ENCODE data around the gene TMPRSS3. TPM values are rescaled to one million over a fixed set of nuclear protein-coding genes. Genes with fewer than 3 reads are reported as not detected.

TMPRSS3 gene
- total RNA-seq, 1 donor from 2014 or later = not detected

DNA sequence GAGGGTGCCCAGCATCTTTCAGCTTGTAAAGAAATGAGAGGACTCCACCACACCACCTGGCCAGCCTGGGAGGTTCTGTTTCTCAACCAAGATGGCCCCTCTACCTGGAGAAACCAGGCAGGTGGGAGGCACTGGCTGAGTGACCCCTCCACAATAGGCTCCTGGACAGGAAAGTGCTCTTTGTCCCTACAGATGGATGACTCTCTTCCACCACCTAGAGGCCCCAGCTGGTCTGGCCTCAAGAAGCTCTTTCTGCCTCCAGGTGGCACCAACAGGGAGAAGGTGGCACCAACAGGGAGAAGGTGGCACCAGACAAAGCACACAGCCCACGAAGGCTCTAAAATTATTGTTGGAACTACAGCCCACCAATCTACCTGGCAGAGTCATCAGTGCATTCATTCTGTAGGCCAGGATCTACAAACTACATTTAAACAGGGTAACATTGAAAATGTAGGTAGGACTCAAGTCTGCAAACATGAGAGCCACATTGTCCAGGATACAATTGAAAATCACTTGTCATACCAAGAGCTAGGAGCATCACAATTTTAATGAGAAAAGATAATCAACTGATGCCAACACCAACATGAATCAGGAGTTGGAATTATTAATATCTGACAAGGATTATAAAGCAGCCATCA, 14.4 kb downstream of the TMPRSS3 start:
- Mint-ChIP-seq H3K9me3 (peaks cover 12% of the 10 kb centered on the region), H3K27ac (no peak overlapping the region), H3K36me3 (ENCODE audit: low read depth) (peaks cover 2% of the 10 kb centered on the region), H3K4me1 (peaks cover 35% of the 10 kb centered on the region), H3K4me3 (no peak overlapping the region), H3K27me3 (peaks cover 6% of the 10 kb centered on the region)
- intact Hi-C loops (cut with micrococcal nuclease) = no loop called here
- ChIA-PET POLR2A (no interaction called here), CTCF (no interaction called here)
- DNase-seq (no peak), ATAC-seq (ENCODE audit: low read depth) (no peak)
- TF ChIP-seq, protein P1, sequence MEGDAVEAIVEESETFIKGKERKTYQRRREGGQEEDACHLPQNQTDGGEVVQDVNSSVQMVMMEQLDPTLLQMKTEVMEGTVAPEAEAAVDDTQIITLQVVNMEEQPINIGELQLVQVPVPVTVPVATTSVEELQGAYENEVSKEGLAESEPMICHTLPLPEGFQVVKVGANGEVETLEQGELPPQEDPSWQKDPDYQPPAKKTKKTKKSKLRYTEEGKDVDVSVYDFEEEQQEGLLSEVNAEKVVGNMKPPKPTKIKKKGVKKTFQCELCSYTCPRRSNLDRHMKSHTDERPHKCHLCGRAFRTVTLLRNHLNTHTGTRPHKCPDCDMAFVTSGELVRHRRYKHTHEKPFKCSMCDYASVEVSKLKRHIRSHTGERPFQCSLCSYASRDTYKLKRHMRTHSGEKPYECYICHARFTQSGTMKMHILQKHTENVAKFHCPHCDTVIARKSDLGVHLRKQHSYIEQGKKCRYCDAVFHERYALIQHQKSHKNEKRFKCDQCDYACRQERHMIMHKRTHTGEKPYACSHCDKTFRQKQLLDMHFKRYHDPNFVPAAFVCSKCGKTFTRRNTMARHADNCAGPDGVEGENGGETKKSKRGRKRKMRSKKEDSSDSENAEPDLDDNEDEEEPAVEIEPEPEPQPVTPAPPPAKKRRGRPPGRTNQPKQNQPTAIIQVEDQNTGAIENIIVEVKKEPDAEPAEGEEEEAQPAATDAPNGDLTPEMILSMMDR (IDR thresholded peaks at IDR 0.05) = no peak

DNA sequence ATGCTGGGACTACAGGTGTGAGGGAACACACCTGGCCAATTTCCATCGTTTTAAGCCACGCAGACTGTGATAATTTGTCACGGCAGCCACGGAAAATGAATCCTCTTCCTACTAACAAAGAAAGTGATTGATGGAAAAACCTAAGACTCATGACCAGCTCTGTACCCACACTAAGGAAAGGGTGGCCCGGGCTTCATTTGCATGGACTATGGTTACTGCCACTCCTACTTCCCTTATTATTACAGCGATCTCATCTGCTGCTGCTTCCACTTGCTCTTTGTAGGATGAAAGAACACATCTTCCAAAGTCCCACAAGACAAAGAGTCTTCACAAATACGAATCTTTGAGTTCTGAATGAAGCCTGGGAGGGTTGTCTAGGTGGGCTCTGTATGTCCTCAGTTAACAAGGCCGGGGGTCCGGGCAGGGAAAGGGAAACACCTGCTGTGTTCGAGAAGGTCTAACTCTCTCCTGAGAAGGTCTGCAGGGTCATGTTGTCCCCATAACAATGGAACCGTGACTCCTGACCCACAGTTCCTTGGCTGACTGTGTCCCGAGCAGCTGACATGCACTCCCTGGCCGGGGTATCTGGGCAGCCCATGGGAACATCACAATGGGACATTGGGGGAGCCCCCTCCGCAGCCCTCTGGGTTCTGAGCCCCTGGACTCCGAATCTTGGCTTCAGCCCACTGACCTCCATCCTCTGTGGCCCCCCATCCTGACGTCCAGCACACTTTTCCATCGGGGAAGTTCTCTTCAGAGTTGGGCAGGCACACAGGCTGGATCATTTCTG, 16.2 kb downstream of the TMPRSS3 start:
- peaks cover 21% of the 10 kb centered on the region for H3K4me1 Mint-ChIP-seq
- POLR2A ChIA-PET = no interaction called here

DNA sequence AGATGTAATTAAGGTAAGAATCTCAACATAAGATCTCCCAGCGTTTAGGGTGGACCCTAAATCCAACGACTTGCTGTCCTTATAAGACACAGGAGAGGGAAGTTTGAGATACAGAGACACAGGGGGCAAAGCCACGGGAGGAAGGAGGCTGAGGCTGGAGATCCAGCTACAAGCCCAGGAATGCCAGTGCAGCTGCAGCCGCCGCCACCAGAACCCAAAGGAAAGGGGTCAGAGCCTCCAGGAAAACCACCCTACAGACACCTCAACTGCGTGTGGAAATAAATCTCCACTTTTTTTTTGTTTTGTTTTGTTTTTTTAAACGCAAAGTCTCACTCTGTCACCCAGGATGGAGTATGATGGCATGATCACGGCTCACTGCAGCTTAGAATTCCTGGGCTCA, 17.4 kb downstream of the TMPRSS3 start:
- TF ChIP-seq, protein P1 (IDR thresholded peaks at IDR 0.05) = no peak
- ChIA-PET CTCF (no interaction called here), POLR2A (no interaction called here)
- intact Hi-C loops (cut with micrococcal nuclease) = no loop called here
- peaks cover 13% of the 10 kb centered on the region for H3K27me3 Mint-ChIP-seq
- peaks cover 12% of the 10 kb centered on the region for H3K9me3 Mint-ChIP-seq
- DNase-seq = no peak
- H3K4me3 Mint-ChIP-seq = no peak overlapping the region
- no peak for ATAC-seq (ENCODE audit: low read depth)
- no peak overlapping the region for H3K27ac Mint-ChIP-seq
- peaks cover 10% of the 10 kb centered on the region for H3K4me1 Mint-ChIP-seq
- H3K36me3 Mint-ChIP-seq (ENCODE audit: low read depth) = peaks cover 2% of the 10 kb centered on the region

More for the DNA sequence above, 16.2 kb downstream of the TMPRSS3 start:
- intact Hi-C loops (cut with micrococcal nuclease) = no loop called here
- CTCF ChIA-PET = no interaction called here
- Mint-ChIP-seq H3K36me3 (ENCODE audit: low read depth) (peaks cover 2% of the 10 kb centered on the region), H3K27me3 (peaks cover 11% of the 10 kb centered on the region), H3K27ac (no peak overlapping the region), H3K9me3 (peaks cover 12% of the 10 kb centered on the region), H3K4me3 (peak overlapping the region; percentile 64)
- peak; percentile 64 for ATAC-seq (ENCODE audit: low read depth)
- DNase-seq = no peak
- TF ChIP-seq, protein P1 (IDR thresholded peaks at IDR 0.05) = no peak

DNA sequence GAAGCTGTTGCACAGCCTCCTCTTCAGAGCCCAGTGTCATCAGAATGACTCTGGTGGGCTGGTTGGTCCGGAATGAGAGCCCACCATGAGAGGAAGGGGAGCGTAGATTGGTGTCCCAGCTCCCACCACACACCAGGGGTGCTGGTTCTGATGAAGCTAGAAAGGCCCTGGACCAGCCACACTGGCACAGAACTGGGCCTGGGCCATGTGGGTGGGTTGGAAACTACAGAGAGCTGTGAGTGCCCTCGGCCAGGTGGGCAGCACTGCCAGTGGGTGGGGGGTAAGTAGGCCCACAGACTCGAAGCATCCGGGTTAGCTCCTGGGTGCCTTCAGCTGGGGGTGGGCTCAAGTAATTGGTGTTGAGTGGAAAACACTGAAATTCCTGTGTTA, 17.9 kb downstream of the TMPRSS3 start:
- CTCF ChIA-PET = no interaction called here
- intact Hi-C loops (cut with micrococcal nuclease) = no loop called here
- no peak overlapping the region for H3K4me3 Mint-ChIP-seq
- DNase-seq (no peak), ATAC-seq (ENCODE audit: low read depth) (no peak)
- H3K4me1 Mint-ChIP-seq = peaks cover 10% of the 10 kb centered on the region
- TF ChIP-seq, protein P1 (IDR thresholded peaks at IDR 0.05) = no peak
- peaks cover 13% of the 10 kb centered on the region for H3K27me3 Mint-ChIP-seq
- POLR2A ChIA-PET = no interaction called here
- H3K36me3 Mint-ChIP-seq (ENCODE audit: low read depth) = peaks cover 2% of the 10 kb centered on the region
- H3K27ac Mint-ChIP-seq = no peak overlapping the region
- peaks cover 12% of the 10 kb centered on the region for H3K9me3 Mint-ChIP-seq

DNA sequence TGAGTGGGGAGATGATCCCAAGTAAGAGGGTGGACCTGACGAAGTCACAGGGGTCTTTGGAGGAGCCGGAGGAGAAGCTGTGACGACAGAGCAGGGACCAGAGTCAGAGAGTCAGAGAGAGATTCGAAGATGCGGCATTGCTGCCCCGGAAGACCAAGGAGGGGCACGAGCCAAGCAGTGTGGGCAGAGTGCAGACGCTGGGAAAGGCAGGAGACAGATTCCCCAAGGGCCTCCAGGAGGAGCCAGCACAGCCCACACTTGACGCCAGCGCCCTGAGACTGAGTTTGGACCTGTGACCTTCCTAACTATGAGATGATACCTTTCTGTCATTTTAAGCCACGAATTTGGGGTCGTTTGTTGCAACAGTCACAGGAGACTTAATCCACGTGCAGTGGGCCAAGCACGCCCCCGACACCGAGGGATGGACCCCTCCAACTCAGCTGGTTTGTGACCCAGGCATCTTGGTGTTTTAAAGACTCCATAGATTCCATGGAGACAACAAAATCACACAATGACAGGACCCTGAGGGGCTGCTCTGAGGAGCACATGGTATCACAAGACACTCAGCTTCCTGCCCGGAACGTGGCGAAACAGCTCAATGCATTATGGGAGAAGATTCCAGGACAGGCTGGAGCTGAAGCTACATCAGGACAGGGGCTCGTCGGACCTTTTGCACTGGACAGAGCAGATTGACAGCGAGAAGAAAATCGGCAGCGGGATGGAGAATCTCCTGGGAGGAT, 18.5 kb downstream of the TMPRSS3 start:
- ChIA-PET POLR2A (no interaction called here), CTCF (no interaction called here)
- Mint-ChIP-seq H3K4me1 (peaks cover 10% of the 10 kb centered on the region), H3K27me3 (peaks cover 13% of the 10 kb centered on the region), H3K27ac (no peak overlapping the region), H3K4me3 (no peak overlapping the region), H3K9me3 (peaks cover 9% of the 10 kb centered on the region), H3K36me3 (ENCODE audit: low read depth) (peaks cover 2% of the 10 kb centered on the region)
- DNase-seq (no peak), ATAC-seq (ENCODE audit: low read depth) (no peak)
- intact Hi-C loops (cut with micrococcal nuclease) = no loop called here
- TF ChIP-seq, protein P1 (IDR thresholded peaks at IDR 0.05) = no peak
